ENCODE results near the gene GIGYF2. TPM values are rescaled to one million over a fixed set of nuclear protein-coding genes. Genes with fewer than 3 reads are reported as not detected.

GIGYF2 gene
- total and polyA plus RNA-seq, 11 donors: 25.3 to 78.1 (median 56.5) TPM

DNA sequence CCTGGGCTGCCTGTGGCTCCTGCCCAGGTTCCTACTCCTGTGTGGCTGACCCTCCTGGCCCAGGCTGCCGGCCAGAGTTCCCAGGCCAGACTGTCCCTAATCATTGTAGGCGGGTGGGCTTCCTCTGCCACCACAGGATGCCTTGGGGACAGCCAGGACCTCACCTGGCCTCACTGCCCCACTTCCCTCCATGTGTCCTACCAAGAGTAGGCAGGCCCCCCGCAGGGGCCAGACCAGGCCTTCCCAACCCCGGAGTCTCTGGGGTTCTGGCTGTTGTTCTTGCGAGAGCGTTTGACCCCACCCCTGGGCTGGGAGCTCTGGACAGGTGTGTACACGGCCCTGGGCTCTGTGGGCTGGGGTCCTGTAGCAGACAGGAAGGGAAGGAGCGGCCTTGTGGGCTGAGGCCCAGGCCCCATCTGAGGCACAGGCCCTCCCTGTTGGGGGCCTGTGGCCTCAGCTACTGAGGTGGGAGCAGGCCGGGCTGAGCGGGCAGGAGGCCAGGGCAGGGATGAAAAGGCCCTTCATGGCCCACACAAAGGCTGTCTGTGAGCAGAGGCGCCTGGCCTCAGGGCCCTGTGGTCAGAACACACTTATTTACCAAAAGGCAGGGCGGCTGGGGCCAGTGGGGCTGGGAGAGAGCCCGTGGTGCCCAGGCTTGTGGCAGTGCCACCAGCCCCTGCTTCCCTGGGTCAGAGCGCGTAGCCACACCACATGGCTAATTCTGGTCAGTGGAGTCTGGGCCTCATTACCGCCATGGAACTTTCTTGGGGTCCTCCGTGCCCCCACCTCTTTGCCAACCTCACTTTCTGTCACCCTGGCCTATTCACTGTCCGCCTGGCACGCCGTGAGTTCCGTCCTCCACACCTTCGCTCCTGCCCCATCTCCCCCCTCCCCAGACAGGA, 175.0 kb downstream of the GIGYF2 start:
- 92 to 94% (median 93%) methylated on average over 18 to 22 of the region's 22 CpGs for WGBS, 4 donors
- no peak overlapping the region for H3K4me3 ChIP-seq
- H3K36me3 ChIP-seq: no peaks in the 10 kb centered on the region
- no peak overlapping the region for H3K27ac ChIP-seq
- intact Hi-C loops (cut with DNase I): no loop called here
- peaks cover 0 to 16% (median 6%) of the 10 kb centered on the region in 12 donors for H3K4me1 ChIP-seq
- no peaks in the 10 kb centered on the region for H3K9me3 ChIP-seq
- peaks cover 6 to 24% (median 14%) of the 10 kb centered on the region in 9 donors for H3K27me3 ChIP-seq
- TF ChIP-seq, protein P1, sequence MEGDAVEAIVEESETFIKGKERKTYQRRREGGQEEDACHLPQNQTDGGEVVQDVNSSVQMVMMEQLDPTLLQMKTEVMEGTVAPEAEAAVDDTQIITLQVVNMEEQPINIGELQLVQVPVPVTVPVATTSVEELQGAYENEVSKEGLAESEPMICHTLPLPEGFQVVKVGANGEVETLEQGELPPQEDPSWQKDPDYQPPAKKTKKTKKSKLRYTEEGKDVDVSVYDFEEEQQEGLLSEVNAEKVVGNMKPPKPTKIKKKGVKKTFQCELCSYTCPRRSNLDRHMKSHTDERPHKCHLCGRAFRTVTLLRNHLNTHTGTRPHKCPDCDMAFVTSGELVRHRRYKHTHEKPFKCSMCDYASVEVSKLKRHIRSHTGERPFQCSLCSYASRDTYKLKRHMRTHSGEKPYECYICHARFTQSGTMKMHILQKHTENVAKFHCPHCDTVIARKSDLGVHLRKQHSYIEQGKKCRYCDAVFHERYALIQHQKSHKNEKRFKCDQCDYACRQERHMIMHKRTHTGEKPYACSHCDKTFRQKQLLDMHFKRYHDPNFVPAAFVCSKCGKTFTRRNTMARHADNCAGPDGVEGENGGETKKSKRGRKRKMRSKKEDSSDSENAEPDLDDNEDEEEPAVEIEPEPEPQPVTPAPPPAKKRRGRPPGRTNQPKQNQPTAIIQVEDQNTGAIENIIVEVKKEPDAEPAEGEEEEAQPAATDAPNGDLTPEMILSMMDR (IDR thresholded peaks at IDR 0.05): no peak
- TF ChIP-seq POLR2A (IDR thresholded peaks at IDR 0.05): no peak
- DNase-seq (no peak), ATAC-seq (peak in 1 of 4 donors; percentile 13)

DNA sequence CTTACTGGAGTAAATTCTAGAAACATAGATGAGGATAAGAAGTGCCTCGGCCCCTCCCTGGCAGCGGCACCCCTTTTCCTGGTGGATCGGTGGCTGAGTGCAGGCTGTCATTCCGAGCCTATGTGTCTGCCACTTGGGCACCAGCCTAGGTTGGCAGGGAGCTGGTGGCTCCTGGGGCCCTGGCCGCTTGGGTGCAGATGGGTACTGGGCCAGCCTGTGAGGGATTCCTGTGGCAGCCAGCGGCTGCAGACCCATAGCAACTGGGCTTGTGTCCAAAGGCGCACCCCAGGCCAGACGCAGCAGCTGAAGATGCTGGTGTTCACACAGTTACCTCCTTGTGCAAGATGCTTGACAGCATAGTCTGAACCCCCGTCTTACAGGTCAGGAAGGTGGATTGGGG, 175.7 kb downstream of the GIGYF2 start:
- Histone ChIP-seq H3K36me3 (no peaks in the 10 kb centered on the region), H3K27me3 (peaks cover 6 to 30% (median 14%) of the 10 kb centered on the region in 9 donors), H3K4me1 (peaks cover 0 to 17% (median 6%) of the 10 kb centered on the region in 12 donors), H3K9me3 (no peaks in the 10 kb centered on the region), H3K4me3 (no peak overlapping the region), H3K27ac (no peak overlapping the region)
- DNase-seq: no peak
- TF ChIP-seq POLR2A (IDR thresholded peaks at IDR 0.05): no peak
- TF ChIP-seq, protein P1 (IDR thresholded peaks at IDR 0.05): no peak
- WGBS, 4 donors: 91 to 95% (median 94%) methylated on average over 9 of the region's 9 CpGs
- no peak for ATAC-seq
- intact Hi-C loops (cut with DNase I): no loop called here

DNA sequence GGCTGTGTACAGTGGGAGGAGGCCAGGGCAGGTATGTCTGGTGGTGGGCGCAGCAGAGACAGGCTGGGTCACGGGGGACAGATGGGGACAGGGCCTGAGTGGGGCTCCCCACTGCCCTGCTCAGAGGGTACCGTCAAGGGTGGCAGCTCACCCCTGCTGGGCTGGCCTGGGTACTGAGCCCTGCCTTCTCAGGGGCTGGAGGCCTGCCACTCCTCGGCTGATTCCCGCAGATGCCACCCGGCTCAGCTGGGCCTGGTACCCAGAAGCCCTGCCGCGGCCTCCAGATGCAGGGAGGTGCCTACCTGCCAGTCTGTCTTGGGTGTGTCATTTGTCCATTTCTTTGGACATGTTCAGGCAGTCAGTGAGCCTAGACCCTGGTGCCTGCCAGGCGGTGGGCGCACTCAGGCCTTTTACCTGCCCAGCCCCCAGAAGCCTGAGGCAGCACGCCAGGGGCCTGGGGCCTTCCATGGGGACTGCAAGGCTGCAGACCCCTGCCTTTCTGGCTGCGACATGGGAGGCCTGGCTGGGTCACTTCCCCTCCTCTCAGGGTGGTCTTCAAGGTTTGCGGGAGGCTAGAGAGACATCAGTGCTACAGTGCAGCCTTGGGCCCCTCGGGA, 176.3 kb downstream of the GIGYF2 start:
- DNase-seq (no peak), ATAC-seq (peak in 1 of 4 donors; percentile 4)
- Histone ChIP-seq H3K9me3 (no peaks in the 10 kb centered on the region), H3K27ac (no peak overlapping the region), H3K27me3 (peaks cover 6 to 30% (median 14%) of the 10 kb centered on the region in 9 donors), H3K4me3 (no peak overlapping the region), H3K4me1 (peaks cover 0 to 17% (median 6%) of the 10 kb centered on the region in 12 donors), H3K36me3 (no peaks in the 10 kb centered on the region)
- intact Hi-C loops (cut with DNase I): no loop called here
- TF ChIP-seq POLR2A (IDR thresholded peaks at IDR 0.05): no peak
- TF ChIP-seq, protein P1 (IDR thresholded peaks at IDR 0.05): no peak
- WGBS, 4 donors: 95 to 98% (median 96%) methylated on average over 9 to 14 of the region's 14 CpGs

Data from heart left ventricle (tissue), 16 donors.